Aorta (tissue), 5 donors: ENCODE measurements around the gene TXNIP. TPM values are rescaled to one million over a fixed set of nuclear protein-coding genes. Genes with fewer than 3 reads are reported as not detected.

ENCODE experiments used
- ATAC-seq: fragments of 200-7000 bp; cut with Tn5 transposase; one replicate; pipeline ENCODE4 v1.9.1; 2022; ENCODE audit warnings: moderate library complexity; ENCODE audit not compliant: low FRiP score
- DNase-seq, 2 donors: peaks; one replicate each; pipeline ENCODE4 v3.0.0-alpha.2; 2020
- H3K27ac ChIP-seq, 2 donors: one replicate each; pipeline ENCODE4 v1.5.1; 2013; ENCODE audit warnings: low read length in 2 of 2, mild to moderate bottlenecking in 2 of 2, moderate library complexity in 2 of 2, control low read depth in 1 of 2, inconsistent platforms in 1 of 2, low read depth in 1 of 2
- H3K27me3 ChIP-seq, 2 donors: one replicate each; pipeline ENCODE4 v1.6.1; 2013; ENCODE audit warnings: control low read depth in 1 of 2, low read length in 1 of 2, mild to moderate bottlenecking in 1 of 2, moderate library complexity in 1 of 2; ENCODE audit not compliant: insufficient read depth in 2 of 2, control insufficient read depth in 1 of 2
- H3K36me3 ChIP-seq, 2 donors: one replicate each; pipeline ENCODE4 v1.6.1; 2013; ENCODE audit warnings: control low read depth in 1 of 2, low read length in 1 of 2, mild to moderate bottlenecking in 1 of 2; ENCODE audit not compliant: insufficient read depth in 2 of 2, control insufficient read depth in 1 of 2
- H3K4me1 ChIP-seq, 2 donors: one replicate each; pipeline ENCODE4 v1.6.1; 2013; ENCODE audit warnings: low read length in 2 of 2, control low read depth in 1 of 2, mild to moderate bottlenecking in 1 of 2, moderate library complexity in 1 of 2; ENCODE audit not compliant: insufficient read depth in 2 of 2, control insufficient read depth in 1 of 2
- H3K4me3 ChIP-seq, 2 donors: one replicate each; pipeline ENCODE4 v1.5.1; 2013; ENCODE audit warnings: low read length in 2 of 2, control low read depth in 1 of 2, mild to moderate bottlenecking in 1 of 2
- H3K9me3 ChIP-seq: one replicate; pipeline ENCODE4 v1.6.1; 2013; ENCODE audit warnings: mild to moderate bottlenecking, low read length; ENCODE audit not compliant: control insufficient read depth
- WGBS, 2 donors: extraction: QIAGEN DNeasy Blood & Tissue Kit; methylation state at CpG; one replicate each; pipeline ENCODE4 v1.1.7; 2013; 5-methylcytosine and 5-hydroxymethylcytosine counted together
- intact Hi-C, 2 donors: fragments of 100-400 bp; cut with DNase I; formaldehyde crosslinking; loops; one replicate each; pipeline versions ENCODE4 v1.14.2 to v1.15.0; 2022
- polyA plus RNA-seq, 2 donors: library from polyadenylated mRNA; stranded (reverse); fragments of 200-250 nt; gene quantifications; one replicate each; pipeline ENCODE4 v1.2.3, GENCODE V29; 2013
- total RNA-seq, 2 donors: library from RNA; stranded (reverse); fragmentation: NEBNext Ultra II Directional; extraction: Animal tissue kit (Norgen Biotek cat#: 25700); gene quantifications; one replicate each; pipeline ENCODE4 v1.2.1, GENCODE V29; 2021
- donor health status: healthy with polysubstance abuse.
- donor health status: Bipolar disorder and iron deficiency.
- donor health status: DM: no; HTN: no; CAD: no.
- donor health status: DM: no; HTN: no; CAD: no.
- donor health status: DM: yes; HTN: yes; CAD: no.

The TXNIP gene
- total and polyA plus RNA-seq, 4 donors, result 83.1 to 536 (median 261) TPM

- peaks cover 0 to 8% of the 10 kb centered on the region in 2 donors for H3K4me1 ChIP-seq
- intact Hi-C loops, result no loop called here
- DNase-seq (no peak), ATAC-seq (no peak)
- H3K9me3 ChIP-seq, result no peaks in the 10 kb centered on the region
- H3K27me3 ChIP-seq, result no peaks in the 10 kb centered on the region
- no peak overlapping the region for H3K27ac ChIP-seq
- H3K36me3 ChIP-seq, result peaks cover 2 to 3% of the 10 kb centered on the region in 2 donors
- 62 to 69% methylated on average over 4 of the region's 4 CpGs for WGBS, 2 donors
- no peak overlapping the region for H3K4me3 ChIP-seq
These were observed 48.8 kb downstream of the TXNIP start for GRCh38 chr1:145947551-145947950.

GRCh38 chr1:145946477-145946986 is 49.8 kb downstream of the TXNIP start:
- WGBS, 2 donors, result 89 to 90% methylated on average over 4 of the region's 4 CpGs

GRCh38 chr1:145944532-145944931 is 51.8 kb downstream of the TXNIP start:
- Histone ChIP-seq H3K4me1 (no peaks in the 10 kb centered on the region), H3K36me3 (peaks cover 2 to 4% of the 10 kb centered on the region in 2 donors), H3K27me3 (no peaks in the 10 kb centered on the region), H3K9me3 (no peaks in the 10 kb centered on the region), H3K4me3 (no peak overlapping the region), H3K27ac (no peak overlapping the region)
- ATAC-seq, result no peak
- WGBS, 2 donors, result 80 to 97% methylated on average over 3 of the region's 3 CpGs
- DNase-seq, result no peak
- intact Hi-C loops, result no loop called here

More at GRCh38 chr1:145946477-145946986, 49.8 kb downstream of the TXNIP start:
- Histone ChIP-seq H3K4me1 (peaks cover 0 to 2% of the 10 kb centered on the region in 2 donors), H3K27me3 (no peaks in the 10 kb centered on the region), H3K9me3 (no peaks in the 10 kb centered on the region), H3K36me3 (peaks cover 2 to 4% of the 10 kb centered on the region in 2 donors), H3K27ac (no peak overlapping the region), H3K4me3 (no peak overlapping the region)
- DNase-seq, result no peak
- ATAC-seq, result no peak
- intact Hi-C loops, result no loop called here

- Histone ChIP-seq H3K27me3 (no peaks in the 10 kb centered on the region), H3K27ac (no peak overlapping the region), H3K4me3 (no peak overlapping the region), H3K36me3 (peaks cover 2 to 4% of the 10 kb centered on the region in 2 donors), H3K9me3 (no peaks in the 10 kb centered on the region), H3K4me1 (no peaks in the 10 kb centered on the region)
- intact Hi-C loops, result no loop called here
- 76 to 78% methylated on average over 6 of the region's 6 CpGs for WGBS, 2 donors
- DNase-seq (no peak), ATAC-seq (no peak)
These were observed 53.5 kb downstream of the TXNIP start for GRCh38 chr1:145942871-145943270.

Other genes starting within 250 kb of the TXNIP start
- gene RNF115, start 172.5 kb downstream of the TXNIP start, total RNA-seq, result 10 to 100 TPM; 29.7 to 60.3 TPM
- gene RNF115, start 172.5 kb downstream of the TXNIP start, polyA plus RNA-seq, result 10 to 100 TPM; 13.3 to 14.4 TPM
- 10 to 100 TPM; 23.8 to 25.9 TPM for gene POLR3C, start 172.4 kb downstream of the TXNIP start, total RNA-seq
- 10 to 100 TPM; 14.8 to 21.0 TPM for gene POLR3C, start 172.4 kb downstream of the TXNIP start, polyA plus RNA-seq
- gene NUDT17, start 150.9 kb downstream of the TXNIP start, total RNA-seq, result 1 to 10 TPM; 1.2 to 2.7 TPM
- 1 to 10 TPM; 4.0 to 4.1 TPM for gene NUDT17, start 150.9 kb downstream of the TXNIP start, polyA plus RNA-seq
- 10 to 100 TPM; 44.5 to 60.6 TPM for gene PIAS3, start 137.5 kb downstream of the TXNIP start, total RNA-seq
- gene PIAS3, start 137.5 kb downstream of the TXNIP start, polyA plus RNA-seq, result 10 to 100 TPM; 12.3 to 81.7 TPM
- 1 to 10 TPM; 3.8 to 7.2 TPM for gene ANKRD35, start 110.7 kb downstream of the TXNIP start, total RNA-seq
- gene ANKRD35, start 110.7 kb downstream of the TXNIP start, polyA plus RNA-seq, result 10 to 100 TPM in 1 of 2 donors, 1 to 10 TPM in 1; 8.4 to 23.6 TPM
- 100 to 1,000 TPM in 1 of 2 donors, 10 to 100 TPM in 1; 74.6 to 123 TPM for gene ITGA10, start 86.5 kb downstream of the TXNIP start, total RNA-seq
- gene ITGA10, start 86.5 kb downstream of the TXNIP start, polyA plus RNA-seq, result 100 to 1,000 TPM in 1 of 2 donors, 1 to 10 TPM in 1; 7.6 to 296 TPM
- 10 to 100 TPM; 14.9 to 20.6 TPM for gene PEX11B, start 77.9 kb downstream of the TXNIP start, total RNA-seq
- 10 to 100 TPM; 10.0 to 18.2 TPM for gene PEX11B, start 77.9 kb downstream of the TXNIP start, polyA plus RNA-seq
- 10 to 100 TPM; 81.2 to 84.5 TPM for gene RBM8A, start 69.1 kb downstream of the TXNIP start, total RNA-seq
- gene RBM8A, start 69.1 kb downstream of the TXNIP start, polyA plus RNA-seq, result 10 to 100 TPM; 42.6 to 74.1 TPM
- 10 to 100 TPM; 53.2 to 60.0 TPM for gene LIX1L, start 38.6 kb downstream of the TXNIP start, total RNA-seq
- gene LIX1L, start 38.6 kb downstream of the TXNIP start, polyA plus RNA-seq, result 10 to 100 TPM; 18.0 to 29.3 TPM
- 1 to 10 TPM; 1.4 to 2.2 TPM for gene ANKRD34A, start 32.0 kb downstream of the TXNIP start, total RNA-seq
- gene ANKRD34A, start 32.0 kb downstream of the TXNIP start, polyA plus RNA-seq, result 1 to 10 TPM in 1 of 2 donors, under 1 TPM in 1; 0.63 to 1.9 TPM
- 10 to 100 TPM; 23.8 to 26.4 TPM for gene POLR3GL, start 31.9 kb downstream of the TXNIP start, total RNA-seq
- gene POLR3GL, start 31.9 kb downstream of the TXNIP start, polyA plus RNA-seq, result 10 to 100 TPM; 73.4 to 89.0 TPM
- gene HJV, start 25.2 kb upstream of the TXNIP start, total RNA-seq, result not detected
- gene HJV, start 25.2 kb upstream of the TXNIP start, polyA plus RNA-seq, result not detected
- 1 to 10 TPM; 4.8 to 6.1 TPM for gene NBPF10, start 148.2 kb upstream of the TXNIP start, total RNA-seq
- gene NBPF10, start 148.2 kb upstream of the TXNIP start, polyA plus RNA-seq, result 1 to 10 TPM in 1 of 2 donors, under 1 TPM in 1; 0.88 to 1.2 TPM
- gene NOTCH2NLA, start 232.4 kb upstream of the TXNIP start, total RNA-seq, result 100 to 1,000 TPM; 102 to 106 TPM
- gene NOTCH2NLA, start 232.4 kb upstream of the TXNIP start, polyA plus RNA-seq, result 10 to 100 TPM; 15.9 to 22.4 TPM